HG02938 (cell line): ENCODE data around the gene ZCWPW2.
A peak's percentile ranks its signal among the peaks of the same experiment; 100 is the strongest.

Experiments
- ATAC-seq: cut with Tn5 transposase; IDR thresholded peaks from one replicate; pipeline ENCODE4 v1.9.1; 2021; ENCODE audit warnings: mild to moderate bottlenecking, moderate library complexity; ENCODE audit not compliant: unreplicated experiment

The ZCWPW2 gene, protein sequence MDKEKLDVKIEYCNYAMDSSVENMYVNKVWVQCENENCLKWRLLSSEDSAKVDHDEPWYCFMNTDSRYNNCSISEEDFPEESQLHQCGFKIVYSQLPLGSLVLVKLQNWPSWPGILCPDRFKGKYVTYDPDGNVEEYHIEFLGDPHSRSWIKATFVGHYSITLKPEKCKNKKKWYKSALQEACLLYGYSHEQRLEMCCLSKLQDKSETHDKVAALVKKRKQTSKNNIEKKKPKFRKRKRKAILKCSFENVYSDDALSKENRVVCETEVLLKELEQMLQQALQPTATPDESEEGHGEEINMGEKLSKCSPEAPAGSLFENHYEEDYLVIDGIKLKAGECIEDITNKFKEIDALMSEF

DNA sequence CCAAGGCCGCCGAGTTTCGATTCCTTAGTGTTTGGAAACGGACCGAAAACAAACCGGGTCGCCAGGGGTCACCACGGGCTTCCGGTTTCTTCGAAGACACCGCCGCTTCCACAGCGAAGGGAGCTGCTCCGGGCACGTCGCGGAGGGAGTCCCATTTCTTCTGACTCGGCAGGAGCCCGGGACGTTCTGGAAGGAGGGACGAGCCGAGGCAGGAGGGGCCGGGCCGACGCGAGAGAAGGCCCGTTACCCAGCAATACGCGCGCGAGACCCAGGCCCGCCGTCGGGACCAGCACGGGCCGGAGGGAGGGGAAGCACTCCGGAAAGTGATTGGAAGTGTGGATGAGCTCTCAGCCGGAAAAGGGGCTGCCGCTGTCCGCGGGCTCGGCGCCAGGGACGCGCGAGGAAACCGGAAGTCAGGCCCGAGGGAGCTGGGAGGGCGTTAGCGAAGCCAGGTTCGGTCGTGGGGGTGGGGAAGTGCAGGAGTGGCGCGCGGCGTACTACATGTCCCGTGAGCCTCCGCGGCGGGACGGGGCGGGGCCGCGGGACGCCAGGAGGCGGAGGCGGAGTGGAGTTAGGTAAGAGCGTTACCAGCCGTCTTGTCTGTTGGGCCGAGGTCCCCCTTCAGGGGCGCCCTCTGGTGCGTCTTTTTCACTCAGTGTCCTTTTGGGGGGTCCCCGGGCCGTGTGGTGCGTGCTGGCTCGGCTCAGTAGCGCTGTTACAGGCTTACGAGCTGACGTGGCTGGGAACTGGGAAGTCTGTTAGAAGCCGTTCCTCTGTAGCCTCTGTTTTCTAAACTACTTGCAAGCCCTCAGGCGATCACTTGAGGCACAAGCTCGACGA, at the start of gene ZCWPW2, which contains the start of gene AZI2:
Gene ZCWPW2, plus strand, starts transcription at position 93 of the 840 bp plus-strand sequence. CDS start 64,348 bp downstream, outside the sequence.
Gene AZI2, minus strand, starts transcription at position 196 of the 840 bp plus-strand sequence. CDS start 8,207 bp downstream, outside the sequence.
- ATAC-seq = peak; percentile 82

DNA sequence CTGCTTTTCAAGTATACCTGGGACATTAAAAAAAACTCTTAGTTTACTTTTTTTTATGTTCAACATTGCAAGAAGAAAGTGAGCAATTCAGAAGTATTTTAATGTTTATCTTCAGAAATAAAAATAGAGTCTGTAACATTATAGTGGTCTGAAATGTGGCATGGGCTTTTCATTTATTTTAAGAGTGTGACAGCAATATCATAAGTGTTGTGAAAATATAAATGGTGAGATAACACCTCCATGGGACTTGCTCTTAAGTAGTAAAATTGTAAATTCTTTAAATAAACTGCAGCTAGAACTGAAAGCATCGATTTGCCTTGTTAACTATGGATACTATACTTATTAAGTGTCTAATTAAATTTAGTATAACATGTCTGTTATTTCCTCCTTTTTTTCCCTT, 48.8 kb upstream of the ZCWPW2 start:
- no peak for ATAC-seq

DNA sequence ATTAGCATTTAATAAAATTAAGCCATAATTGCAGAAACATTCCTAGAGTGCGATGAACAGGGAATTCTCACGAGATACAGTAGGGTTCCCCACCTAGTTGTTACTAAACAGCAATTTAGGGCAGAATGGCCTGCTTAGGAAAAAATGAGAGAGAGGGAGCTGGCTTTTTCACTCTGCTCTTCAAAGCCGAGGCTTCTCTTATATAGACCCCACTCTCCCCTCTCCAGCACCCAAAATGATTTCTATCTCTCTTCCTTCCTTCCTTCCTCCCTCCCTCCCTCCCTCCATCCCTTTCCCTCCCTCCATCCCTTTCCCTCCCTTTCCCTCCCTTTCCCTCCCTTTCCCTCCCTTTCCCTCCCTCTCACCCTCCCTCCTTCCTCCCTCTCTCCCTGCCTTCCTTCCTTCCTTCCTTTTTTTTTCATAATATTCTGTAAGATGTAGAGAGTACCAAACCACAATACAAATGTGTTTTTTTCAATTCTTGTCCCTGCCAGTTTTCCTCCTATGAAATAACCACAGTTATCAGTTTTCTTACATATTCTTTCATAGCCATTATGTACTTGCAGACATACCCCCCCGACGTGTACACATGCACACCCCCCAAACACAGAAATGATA, 48.1 kb upstream of the ZCWPW2 start:
- no peak for ATAC-seq

DNA sequence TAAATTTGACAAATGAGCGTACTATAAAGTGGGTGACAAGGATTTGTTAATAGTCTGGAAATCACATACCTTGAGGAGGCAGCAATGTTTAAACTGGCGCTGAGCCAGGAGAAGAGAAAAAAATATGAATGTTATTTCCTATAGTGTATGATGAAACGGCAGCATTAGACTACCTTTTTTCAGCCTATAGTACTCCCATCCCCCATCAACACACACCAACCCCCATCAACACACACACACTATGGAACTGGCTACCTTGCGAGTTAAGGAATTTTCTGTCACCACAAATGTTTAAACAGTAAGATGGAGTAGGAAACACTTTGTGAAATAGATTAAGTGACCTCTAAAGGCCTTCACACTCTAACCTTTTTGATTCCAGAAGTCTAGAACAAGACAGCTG, 46.8 kb upstream of the ZCWPW2 start:
- ATAC-seq = no peak

DNA sequence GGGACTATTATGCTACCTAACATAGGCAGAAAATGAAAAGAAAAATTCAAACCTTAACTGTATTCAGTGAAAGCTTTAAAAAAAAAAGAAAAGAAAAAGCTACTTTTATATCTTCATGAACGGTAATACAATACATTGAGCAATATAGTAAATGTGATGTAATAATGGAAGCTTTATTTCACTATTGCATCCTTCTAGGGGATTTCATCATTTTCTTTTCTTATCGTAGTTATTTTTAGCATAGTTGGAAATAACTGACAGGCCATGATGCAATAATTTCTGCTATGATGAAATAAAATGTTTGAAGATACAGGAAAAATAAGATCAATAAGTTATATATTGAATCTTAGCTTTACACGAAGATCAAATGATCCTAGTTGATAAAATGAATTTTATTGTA, 40.3 kb upstream of the ZCWPW2 start:
- no peak for ATAC-seq

DNA sequence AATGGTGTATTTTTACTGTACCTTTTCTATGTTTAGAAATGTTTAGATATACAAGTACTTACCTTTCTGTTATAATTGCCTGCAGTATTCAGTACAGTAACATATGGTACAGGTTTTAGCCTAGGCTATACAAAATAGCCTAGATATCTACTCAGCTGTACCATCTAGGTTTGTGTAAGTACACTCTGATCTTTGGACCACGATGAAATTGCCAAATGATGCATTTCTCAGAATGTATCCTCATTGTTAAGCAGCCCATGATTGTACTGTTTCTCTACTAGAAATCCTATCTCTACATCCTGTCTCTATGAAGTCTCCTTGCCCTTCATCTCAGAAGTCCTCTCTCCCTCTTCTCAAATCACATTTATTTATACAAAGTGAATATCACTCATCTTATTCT, 32.8 kb upstream of the ZCWPW2 start:
- no peak for ATAC-seq

DNA sequence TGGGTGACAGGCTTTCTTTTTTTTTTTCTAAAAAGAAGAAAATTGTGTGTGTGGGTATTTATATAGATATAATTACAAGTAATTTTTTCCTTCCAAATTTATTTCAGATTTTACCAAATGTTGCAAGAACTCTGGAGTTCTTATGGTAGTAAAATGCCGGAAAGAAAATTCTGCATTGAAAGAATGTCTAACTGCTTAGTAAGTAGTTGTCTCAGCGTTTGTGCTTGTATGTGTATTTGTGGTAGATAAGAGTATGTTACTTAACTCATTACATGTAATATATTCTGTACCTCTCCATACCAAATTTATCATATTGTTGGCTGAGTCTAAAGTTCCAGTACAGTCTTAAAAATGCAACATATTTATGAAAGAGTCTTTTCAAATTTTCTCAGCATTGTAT, 32.3 kb upstream of the ZCWPW2 start:
- no peak for ATAC-seq

DNA sequence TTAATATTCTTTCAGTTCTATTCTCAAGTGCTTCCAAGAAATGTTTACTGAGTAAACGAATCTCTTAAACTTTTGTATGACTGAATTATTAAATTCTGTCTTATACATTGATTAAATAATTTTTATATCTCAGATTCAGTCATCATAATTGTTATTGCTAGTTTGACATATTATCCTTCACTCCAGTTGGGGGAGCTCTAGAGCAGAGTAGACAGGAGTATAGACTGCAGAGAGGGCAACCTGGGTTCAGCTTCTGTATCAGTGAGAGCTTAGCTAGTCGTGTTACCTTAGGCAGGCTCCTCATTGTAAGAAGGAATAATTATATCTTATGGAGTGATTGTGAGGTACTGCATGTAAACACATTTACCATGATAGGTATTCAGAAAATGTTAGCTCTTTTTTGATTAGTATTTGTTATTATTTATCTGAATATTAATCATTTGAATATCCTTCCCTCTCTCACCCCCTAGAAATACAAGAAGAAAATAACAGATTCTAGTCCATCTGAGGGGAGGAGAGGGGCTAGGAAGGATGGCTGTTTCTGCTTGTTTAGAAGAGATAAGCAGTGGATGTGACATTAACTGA, 31.0 kb upstream of the ZCWPW2 start:
- ATAC-seq = peak; percentile 88

DNA sequence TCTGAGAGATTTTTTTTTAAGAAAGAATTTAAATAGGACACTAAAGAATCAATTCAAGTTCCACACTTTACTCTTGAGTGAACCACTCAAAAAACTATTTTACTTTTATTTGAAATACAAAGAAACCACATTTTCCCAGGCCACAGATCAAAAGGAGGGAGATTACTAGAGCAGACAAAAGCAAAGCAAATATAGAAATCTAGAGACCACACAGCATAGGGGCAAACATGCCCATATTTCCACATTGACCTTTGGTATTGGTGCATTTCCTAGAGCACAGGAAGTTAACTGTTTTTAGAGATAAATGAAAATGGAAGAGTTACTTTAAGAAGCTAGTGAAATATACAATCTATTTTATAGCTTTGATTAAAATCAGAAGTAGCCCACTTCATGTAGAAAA, 27.5 kb upstream of the ZCWPW2 start:
- no peak for ATAC-seq

DNA sequence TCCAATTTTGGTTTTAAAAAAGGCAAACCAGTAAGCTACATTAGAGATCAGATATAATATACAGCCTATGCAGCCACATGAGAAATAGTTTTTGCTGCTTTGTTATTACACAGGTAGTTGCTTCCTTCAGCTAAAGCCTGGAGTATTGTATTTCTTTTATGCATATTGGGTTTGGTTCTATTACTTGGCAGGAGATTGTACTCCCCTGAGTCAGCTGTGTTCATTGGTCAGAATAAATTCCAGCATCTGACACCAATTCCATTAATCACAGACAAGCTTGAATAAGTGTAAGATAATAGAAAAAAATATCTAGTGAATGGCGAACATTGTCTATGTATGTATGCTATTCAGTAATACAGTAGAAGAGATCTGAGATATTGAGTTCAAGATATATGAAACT, 26.1 kb upstream of the ZCWPW2 start:
- ATAC-seq = no peak

DNA sequence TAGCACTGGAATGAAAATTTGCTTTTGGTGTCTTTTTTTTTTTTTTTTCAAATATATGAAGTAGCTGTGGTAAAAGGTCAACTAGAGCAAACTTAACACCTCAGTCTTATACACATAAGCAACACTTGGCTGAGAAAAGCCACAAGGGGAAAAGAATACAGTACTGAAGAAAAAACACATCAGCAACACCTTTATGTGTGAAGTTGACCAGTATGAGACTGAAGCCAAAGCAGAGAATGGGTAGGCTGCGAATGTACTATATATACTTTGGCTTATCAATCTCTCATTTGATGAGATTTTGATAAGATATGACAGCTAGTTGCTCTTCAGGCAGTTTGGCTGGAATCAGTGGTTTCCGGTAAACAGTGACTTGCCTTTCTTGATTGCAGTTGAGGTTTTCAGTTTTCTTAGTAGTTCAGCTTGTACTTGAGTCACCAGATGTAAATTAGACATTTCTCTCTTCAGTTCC, 22.0 kb upstream of the ZCWPW2 start:
- peak; percentile 66 for ATAC-seq

DNA sequence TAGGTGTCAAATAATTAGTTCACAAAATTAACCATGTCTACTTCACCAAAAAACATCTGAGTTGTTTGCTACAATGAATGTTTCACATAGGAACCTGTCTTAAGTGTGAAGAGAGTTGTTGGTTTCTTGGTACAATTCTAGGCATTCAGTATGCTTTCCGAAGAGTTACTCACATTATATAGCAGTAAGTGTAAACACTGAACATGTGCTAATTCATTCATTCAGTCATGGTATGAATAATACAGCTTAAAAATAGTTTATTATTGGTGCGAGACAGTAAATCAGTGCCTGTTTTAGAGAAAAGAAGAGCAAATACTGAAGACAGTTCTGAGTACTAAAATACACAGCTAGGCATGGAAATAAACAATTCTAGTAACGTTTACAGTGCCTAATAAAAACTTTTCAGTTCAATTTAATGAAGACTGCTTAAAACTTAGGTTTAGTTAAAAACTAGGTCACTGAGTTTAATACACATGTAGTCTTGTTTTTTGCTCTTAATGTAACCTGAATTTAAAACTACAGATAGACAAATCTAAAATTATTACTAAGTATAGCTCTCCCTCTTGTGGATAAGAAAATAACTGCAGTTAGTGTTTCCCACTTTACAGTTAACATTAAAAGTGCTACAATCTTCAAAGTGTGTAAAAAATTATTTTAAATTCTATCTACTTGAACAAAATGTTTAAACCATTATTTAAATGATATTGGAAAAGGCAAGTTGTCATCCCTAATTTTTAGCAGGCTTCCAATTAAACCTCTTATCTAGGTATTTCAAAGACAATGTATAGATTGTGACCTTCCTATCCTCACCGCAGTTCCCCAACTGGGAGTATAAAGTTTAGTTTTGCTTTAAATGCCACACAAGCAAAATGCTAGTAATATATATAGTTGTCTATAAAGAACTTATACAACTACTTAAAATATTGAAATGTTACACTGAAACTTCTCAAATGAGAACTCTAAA, 20.1 kb upstream of the ZCWPW2 start:
- no peak for ATAC-seq

DNA sequence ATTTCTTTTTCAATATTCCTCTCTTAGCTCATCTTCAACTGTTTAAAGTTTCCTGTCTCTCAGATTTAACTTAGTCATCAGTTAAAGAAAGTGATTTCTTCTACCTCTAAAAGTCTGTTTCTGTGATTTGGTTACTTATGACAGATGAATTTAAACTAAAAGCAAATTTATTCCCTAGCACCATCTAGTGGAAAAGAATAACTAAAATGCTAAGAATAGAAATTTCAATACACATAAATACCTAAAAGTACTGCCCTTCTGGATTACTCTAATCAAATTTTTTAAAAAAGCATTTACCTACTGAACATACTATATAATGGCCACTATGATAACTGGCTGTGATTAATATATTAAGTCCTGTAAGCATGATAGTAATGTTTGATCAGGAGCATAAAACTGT, 14.0 kb upstream of the ZCWPW2 start:
- no peak for ATAC-seq

DNA sequence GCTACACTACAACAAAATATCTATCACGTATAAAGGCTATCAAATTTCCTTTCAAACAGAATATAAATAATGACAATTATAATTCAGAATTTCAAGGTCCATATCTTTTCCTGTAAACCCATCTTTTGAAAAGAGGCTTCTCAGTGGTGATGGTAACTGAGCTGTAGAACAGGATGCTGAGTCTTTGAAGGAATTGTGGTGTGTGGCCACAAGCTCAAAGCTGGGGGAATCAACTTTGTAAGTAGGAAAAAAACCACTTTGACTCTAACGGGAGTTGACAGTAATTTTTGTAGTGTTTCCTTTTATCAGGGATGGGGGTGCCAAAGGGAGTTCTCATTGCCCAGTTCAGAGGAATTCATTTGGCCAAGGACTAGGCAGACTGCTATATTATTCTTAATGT, 13.3 kb upstream of the ZCWPW2 start:
- ATAC-seq = no peak

DNA sequence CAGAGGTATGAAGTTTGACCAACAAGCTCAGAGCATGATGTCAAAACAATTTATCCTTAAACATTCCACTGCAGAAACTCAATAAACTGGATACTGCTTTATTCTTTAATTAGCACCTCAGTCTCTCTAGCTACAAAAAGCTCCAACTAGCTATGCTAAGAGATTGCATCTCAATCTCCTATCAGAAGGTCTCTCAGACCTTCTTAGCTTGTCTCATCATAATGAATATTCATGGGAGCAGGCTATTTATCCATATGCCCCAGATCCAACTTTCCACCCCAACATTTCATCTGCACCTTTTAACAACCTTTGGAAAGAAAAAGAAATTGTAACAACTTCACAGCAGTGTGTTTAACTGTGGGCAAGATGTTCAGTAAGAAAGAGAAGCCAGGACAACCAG, 11.3 kb upstream of the ZCWPW2 start:
- ATAC-seq = no peak

DNA sequence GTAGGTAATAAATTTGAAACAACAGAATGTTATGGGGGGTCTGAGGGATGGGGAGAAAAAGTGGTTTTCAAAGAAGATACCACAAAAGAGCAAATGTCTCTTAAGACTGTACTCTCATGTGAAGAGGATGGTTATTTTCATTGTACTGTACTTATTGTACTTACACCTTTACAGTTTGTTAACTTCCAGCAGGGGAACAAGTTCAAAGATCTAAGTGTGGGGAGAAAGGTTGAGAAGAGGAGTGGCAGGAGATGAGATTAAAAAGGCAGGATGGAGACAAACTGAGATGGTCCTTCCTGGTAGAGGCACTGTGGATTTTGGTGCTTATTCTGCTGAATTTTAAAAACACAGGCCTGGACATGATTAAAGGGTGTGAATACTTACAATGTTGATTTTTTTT, 5.4 kb upstream of the ZCWPW2 start:
- ATAC-seq = no peak

DNA sequence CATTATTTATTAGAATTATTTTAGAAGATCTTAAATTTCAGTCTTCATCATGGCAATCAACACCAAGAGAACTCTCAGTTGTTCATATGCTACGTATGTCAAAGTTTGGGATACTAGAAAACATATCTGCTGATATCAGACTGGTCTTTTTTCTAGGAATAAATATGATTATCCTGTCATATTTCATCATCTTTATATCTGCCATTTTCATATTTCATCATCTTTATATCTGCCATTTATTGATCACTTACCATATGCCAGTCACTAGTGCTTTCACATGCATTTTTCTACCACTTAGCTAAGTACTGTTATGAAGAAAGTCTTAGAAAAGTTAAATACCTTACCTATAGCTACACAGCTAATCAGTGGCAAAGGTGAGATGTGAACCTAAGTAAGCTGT, 2.8 kb upstream of the ZCWPW2 start:
- no peak for ATAC-seq

DNA sequence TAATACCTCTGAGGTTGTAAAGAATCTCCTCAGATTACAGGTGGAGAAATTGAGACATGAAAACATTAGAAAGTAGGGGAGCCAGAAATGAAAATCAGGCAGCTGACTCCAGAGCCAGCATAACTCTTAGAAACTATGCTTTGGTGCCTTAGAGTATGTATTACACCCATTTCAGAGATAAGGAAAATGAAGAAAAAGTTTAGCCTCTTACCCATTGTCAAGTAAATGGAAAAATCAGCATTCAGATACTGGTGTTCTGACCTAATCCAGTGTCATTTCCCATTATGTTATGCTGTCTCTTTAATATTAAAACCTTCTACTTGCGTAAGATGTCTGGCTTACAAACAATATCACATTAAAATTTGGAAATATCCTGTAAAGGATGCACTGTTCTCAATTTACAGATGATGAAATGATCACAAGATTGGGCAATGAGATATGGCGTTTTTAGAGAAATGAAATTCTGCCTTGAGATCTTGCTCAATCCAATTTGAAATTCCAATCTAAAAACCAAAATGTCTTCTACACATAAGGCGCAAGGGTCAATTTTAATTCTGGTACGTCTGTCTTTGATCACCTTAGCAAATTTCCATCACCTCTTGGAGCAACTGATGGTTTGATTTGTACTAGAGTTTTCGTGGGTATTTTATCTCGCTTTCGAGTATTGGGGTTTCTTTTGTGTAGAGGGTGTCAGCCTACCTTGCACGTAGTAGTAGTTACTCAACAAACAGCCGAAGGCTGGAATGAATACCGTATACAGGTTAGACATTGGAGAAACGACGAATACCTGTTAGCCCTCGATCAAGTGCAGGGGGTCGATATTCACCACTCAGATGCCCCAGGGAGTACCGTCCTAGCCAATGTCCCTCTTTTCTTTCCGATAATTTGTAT, 902 bp upstream of the ZCWPW2 start:
- ATAC-seq = no peak

DNA sequence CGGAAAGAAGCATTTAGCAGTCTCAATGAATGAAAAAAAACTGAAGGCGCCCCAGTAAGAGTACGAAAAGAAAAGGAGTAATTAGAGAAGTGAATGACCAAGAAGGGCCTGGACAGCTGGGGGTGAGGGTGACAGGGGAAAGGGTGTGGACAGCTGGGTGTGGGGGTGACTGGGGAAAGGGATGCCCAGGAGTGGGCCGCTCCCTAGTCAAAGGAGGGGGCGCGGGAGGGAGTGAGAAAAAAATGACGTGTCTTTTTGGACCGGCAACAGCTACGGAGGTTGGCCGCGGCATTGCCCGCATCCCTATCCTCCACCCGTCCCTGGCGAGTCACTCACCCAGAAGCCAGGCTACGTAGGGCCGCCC, 274 bp upstream of the ZCWPW2 start:
- ATAC-seq = no peak
